HepG2 (cell line): ENCODE data around the gene CCNB1IP1. TPM values are rescaled to one million over a fixed set of nuclear protein-coding genes. Genes with fewer than 3 reads are reported as not detected.

Experiments
- CHD4 ChIP-seq: fragments of 200-600 bp; sonication (generic); IDR thresholded peaks from 2 replicates; pipeline ENCODE4 v1.7.0; 2017; ENCODE audit warnings: mild to moderate bottlenecking, low read length, borderline replicate concordance
- GTF3A ChIP-seq: sonication (generic); formaldehyde crosslinking; conservative IDR thresholded peaks from 2 replicates; pipeline ENCODE4 v1.4.0; 2020; ENCODE audit warnings: mild to moderate bottlenecking, missing genetic modification reagents
- MBNL3 ChIP-seq: fragments of 250-450 bp; sonication (Bioruptor Pico); conservative IDR thresholded peaks from 2 replicates; pipeline ENCODE4 v1.8.0; 2022; ENCODE audit warnings: mild to moderate bottlenecking, inconsistent platforms
- MEF2D ChIP-seq: sonication (generic); formaldehyde crosslinking; IDR thresholded peaks from 2 replicates; pipeline ENCODE4 v1.5.1; 2020; ENCODE audit warnings: mild to moderate bottlenecking, missing genetic modification reagents
- NCOA2 ChIP-seq: sonication (generic); formaldehyde crosslinking; IDR thresholded peaks from 2 replicates; pipeline ENCODE4 v1.8.0; 2022; ENCODE audit warnings: inconsistent platforms
- PCBP2 ChIP-seq: fragments of 200-400 bp; formaldehyde crosslinking; optimal IDR thresholded peaks from 2 replicates; pipeline ENCODE3; 2018; ENCODE audit warnings: low read length, low read depth; ENCODE audit not compliant: poor library complexity, severe bottlenecking
- STAT5B ChIP-seq: sonication (generic); formaldehyde crosslinking; IDR thresholded peaks from 2 replicates; pipeline ENCODE4 v1.4.0; 2020; ENCODE audit warnings: missing genetic modification reagents
- ZMYM3 ChIP-seq: sonication (generic); formaldehyde crosslinking; IDR thresholded peaks from 2 replicates; pipeline ENCODE4 v1.5.1; 2020; ENCODE audit warnings: mild to moderate bottlenecking, missing genetic modification reagents
- ZNF136 ChIP-seq: sonication (generic); formaldehyde crosslinking; IDR thresholded peaks from 2 replicates; pipeline ENCODE4 v1.8.1; 2022; ENCODE audit warnings: low read depth, mild to moderate bottlenecking, moderate library complexity, missing genetic modification reagents
- ZNF367 ChIP-seq: sonication (generic); formaldehyde crosslinking; IDR thresholded peaks from 2 replicates; pipeline ENCODE4 v1.4.0; 2020; ENCODE audit warnings: missing genetic modification reagents, borderline replicate concordance
- ZNF572 ChIP-seq: sonication (generic); formaldehyde crosslinking; IDR thresholded peaks from 2 replicates; pipeline ENCODE4 v1.5.1; 2020; ENCODE audit warnings: mild to moderate bottlenecking, missing genetic modification reagents
- ZSCAN30 ChIP-seq: sonication (generic); formaldehyde crosslinking; IDR thresholded peaks from 2 replicates; pipeline ENCODE4 v1.5.0; 2020; ENCODE audit warnings: mild to moderate bottlenecking, missing genetic modification reagents
- polyA plus RNA-seq, 8 experiments: library from polyadenylated mRNA; depleted of rRNA in 3 of 8; stranded (reverse) in 7 of 8; unstranded in 1 of 8; fragments of >200 nt; fragmentation: Illumina TruSeq in 4 of 8; extraction: Trizol in 4 of 8; gene quantifications; 2 replicates each; pipeline versions ENCODE4 v1.2.1 to v1.2.3, GENCODE V29; 2011 to 2016; ENCODE audit warnings: low read depth in 4 of 8, missing spikeins in 1 of 8, mixed read lengths in 1 of 8; ENCODE audit not compliant: insufficient read depth in 1 of 8
- total RNA-seq, 5 experiments: library from RNA; depleted of rRNA; stranded (reverse); fragments of >200 nt; fragmentation: Illumina TruSeq; extraction: Trizol; gene quantifications; 2 replicates each; pipeline ENCODE4 v1.2.3, GENCODE V29; 2016; ENCODE audit warnings: low read depth in 1 of 5
- TF ChIP-seq, protein P1 (sequence below): sonication (generic); formaldehyde crosslinking; IDR thresholded peaks from one replicate; pipeline ENCODE4 v1.5.1; 2020; ENCODE audit warnings: mild to moderate bottlenecking, missing genetic modification reagents; ENCODE audit errors: not compliant biosample characterization
- TF ChIP-seq, protein P2 (sequence below): fragments of 450-650 bp; IDR thresholded peaks from 2 replicates; pipeline ENCODE4 v1.6.1; 2017
- TF ChIP-seq, protein P3 (sequence below): sonication (generic); formaldehyde crosslinking; IDR thresholded peaks from 2 replicates; pipeline ENCODE4 v1.4.0; 2020; ENCODE audit warnings: missing genetic modification reagents
- TF ChIP-seq, protein P4 (sequence below): sonication (generic); formaldehyde crosslinking; IDR thresholded peaks from 2 replicates; pipeline ENCODE4 v1.8.1; 2023; ENCODE audit warnings: mild to moderate bottlenecking, moderate library complexity, missing genetic modification reagents

CCNB1IP1 gene
- total and polyA plus RNA-seq, 2 of the 13 experiments (the other 11 are each of a cell fraction or from before 2014, with no cell fraction given), result 98.3 to 125 TPM

DNA sequence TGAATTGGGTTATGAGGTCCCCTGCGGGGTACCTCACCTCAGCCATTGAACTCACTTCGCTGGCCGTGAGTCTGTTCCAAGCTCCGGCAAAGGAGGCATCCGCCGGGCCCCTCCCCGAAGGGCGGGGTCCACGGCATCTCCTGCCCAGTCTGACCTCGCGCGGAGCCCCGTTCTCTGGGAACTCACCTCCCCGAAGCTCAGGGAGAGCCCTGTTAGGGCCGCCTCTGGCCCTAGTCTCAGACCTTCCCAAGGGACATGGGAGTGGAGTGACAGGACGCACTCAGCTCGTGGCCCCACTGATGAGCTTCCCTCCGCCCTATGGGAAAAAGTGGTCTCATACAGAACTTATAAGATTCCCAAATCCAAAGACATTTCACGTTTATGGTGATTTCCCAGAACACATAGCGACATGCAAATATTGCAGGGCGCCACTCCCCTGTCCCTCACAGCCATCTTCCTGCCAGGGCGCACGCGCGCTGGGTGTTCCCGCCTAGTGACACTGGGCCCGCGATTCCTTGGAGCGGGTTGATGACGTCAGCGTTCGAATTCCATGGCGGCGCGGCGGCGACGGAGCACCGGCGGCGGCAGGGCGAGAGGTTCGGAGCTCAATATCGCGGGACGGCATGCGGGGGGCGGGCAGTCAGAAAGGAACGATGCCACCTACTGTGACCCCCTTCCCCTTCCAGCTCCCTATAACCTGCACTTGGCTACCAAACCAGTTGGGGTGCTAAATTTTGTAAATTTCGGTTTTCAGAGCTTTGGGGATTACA, 10.2 kb upstream of the CCNB1IP1 start, which contains the start of gene PARP2 (continued):
- TF ChIP-seq, protein P1, sequence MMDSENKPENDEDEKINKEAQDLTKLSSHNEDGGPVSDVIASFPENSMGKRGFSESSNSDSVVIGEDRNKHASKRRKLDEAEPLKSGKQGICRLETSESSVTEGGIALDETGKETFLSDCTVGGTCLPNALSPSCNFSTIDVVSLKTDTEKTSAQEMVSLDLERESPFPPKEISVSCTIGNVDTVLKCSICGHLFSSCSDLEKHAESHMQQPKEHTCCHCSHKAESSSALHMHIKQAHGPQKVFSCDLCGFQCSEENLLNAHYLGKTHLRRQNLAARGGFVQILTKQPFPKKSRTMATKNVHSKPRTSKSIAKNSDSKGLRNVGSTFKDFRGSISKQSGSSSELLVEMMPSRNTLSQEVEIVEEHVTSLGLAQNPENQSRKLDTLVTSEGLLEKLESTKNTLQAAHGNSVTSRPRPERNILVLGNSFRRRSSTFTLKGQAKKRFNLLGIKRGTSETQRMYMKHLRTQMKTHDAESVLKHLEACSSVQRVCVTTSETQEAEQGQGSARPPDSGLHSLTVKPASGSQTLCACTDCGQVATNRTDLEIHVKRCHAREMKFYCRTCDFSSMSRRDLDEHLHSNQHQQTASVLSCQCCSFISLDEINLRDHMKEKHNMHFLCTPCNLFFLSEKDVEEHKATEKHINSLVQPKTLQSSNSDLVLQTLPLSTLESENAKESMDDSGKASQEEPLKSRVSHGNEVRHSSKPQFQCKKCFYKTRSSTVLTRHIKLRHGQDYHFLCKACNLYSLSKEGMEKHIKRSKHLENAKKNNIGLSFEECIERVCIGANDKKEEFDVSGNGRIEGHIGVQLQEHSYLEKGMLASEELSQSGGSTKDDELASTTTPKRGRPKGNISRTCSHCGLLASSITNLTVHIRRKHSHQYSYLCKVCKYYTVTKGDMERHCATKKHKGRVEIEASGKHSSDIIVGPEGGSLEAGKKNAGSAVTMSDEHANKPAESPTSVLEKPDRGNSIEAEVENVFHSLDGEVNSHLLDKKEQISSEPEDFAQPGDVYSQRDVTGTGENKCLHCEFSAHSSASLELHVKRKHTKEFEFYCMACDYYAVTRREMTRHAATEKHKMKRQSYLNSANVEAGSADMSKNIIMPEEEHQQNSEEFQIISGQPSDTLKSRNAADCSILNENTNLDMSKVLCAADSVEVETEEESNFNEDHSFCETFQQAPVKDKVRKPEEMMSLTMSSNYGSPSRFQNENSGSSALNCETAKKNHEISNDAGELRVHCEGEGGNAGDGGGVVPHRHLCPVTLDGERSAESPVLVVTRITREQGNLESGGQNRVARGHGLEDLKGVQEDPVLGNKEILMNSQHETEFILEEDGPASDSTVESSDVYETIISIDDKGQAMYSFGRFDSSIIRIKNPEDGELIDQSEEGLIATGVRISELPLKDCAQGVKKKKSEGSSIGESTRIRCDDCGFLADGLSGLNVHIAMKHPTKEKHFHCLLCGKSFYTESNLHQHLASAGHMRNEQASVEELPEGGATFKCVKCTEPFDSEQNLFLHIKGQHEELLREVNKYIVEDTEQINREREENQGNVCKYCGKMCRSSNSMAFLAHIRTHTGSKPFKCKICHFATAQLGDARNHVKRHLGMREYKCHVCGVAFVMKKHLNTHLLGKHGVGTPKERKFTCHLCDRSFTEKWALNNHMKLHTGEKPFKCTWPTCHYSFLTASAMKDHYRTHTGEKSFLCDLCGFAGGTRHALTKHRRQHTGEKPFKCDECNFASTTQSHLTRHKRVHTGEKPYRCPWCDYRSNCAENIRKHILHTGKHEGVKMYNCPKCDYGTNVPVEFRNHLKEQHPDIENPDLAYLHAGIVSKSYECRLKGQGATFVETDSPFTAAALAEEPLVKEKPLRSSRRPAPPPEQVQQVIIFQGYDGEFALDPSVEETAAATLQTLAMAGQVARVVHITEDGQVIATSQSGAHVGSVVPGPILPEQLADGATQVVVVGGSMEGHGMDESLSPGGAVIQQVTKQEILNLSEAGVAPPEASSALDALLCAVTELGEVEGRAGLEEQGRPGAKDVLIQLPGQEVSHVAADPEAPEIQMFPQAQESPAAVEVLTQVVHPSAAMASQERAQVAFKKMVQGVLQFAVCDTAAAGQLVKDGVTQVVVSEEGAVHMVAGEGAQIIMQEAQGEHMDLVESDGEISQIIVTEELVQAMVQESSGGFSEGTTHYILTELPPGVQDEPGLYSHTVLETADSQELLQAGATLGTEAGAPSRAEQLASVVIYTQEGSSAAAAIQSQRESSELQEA (CRISPR knock-in tag), result no peak
- peak; percentile 91 for TF ChIP-seq MEF2D
- TF ChIP-seq STAT5B, result no peak; the same call in 1 of the 2 replicates
- TF ChIP-seq, protein P2, sequence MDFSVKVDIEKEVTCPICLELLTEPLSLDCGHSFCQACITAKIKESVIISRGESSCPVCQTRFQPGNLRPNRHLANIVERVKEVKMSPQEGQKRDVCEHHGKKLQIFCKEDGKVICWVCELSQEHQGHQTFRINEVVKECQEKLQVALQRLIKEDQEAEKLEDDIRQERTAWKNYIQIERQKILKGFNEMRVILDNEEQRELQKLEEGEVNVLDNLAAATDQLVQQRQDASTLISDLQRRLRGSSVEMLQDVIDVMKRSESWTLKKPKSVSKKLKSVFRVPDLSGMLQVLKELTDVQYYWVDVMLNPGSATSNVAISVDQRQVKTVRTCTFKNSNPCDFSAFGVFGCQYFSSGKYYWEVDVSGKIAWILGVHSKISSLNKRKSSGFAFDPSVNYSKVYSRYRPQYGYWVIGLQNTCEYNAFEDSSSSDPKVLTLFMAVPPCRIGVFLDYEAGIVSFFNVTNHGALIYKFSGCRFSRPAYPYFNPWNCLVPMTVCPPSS, result no peak
- peak; percentile 91; the same call in 1 of the 2 replicates for TF ChIP-seq ZNF136 (CRISPR knock-in tag)
- TF ChIP-seq, protein P3, sequence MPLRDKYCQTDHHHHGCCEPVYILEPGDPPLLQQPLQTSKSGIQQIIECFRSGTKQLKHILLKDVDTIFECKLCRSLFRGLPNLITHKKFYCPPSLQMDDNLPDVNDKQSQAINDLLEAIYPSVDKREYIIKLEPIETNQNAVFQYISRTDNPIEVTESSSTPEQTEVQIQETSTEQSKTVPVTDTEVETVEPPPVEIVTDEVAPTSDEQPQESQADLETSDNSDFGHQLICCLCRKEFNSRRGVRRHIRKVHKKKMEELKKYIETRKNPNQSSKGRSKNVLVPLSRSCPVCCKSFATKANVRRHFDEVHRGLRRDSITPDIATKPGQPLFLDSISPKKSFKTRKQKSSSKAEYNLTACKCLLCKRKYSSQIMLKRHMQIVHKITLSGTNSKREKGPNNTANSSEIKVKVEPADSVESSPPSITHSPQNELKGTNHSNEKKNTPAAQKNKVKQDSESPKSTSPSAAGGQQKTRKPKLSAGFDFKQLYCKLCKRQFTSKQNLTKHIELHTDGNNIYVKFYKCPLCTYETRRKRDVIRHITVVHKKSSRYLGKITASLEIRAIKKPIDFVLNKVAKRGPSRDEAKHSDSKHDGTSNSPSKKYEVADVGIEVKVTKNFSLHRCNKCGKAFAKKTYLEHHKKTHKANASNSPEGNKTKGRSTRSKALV (CRISPR knock-in tag), result peak; percentile 95
- TF ChIP-seq NCOA2 (CRISPR knock-in tag), result 0 out of 2 replicates have a peak, but pooled peaks have one; percentile 33
- TF ChIP-seq, protein P4, sequence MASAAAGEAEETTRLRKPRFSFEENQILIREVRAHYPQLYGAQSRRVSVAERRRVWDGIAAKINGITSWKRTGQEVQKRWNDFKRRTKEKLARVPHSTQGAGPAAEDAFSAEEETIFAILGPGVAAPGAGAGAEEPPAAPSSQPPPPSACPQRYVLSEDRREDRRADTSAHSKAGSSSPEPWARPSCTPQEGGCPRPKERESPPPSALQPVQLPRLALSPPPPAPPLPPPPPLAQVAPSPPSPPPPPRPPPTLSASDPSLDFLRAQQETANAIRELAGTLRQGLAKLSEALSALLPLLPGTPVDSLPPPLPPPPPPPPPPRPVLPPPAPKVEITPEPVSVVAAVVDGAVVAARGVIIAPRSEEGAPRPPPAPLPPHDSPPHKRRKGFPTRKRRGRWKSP (CRISPR knock-in tag), result peak; percentile 90
- no peak for TF ChIP-seq MBNL3 (CRISPR knock-in tag)
- peak; percentile 46; the same call in 1 of the 2 replicates for TF ChIP-seq ZSCAN30 (CRISPR knock-in tag)
- TF ChIP-seq ZNF572, result peak; percentile 90; the same call in 1 of the 2 replicates
- TF ChIP-seq ZNF367 (CRISPR knock-in tag), result no peak
- TF ChIP-seq CHD4, result no peak
- no peak; the same call in 1 of the 2 replicates for TF ChIP-seq ZMYM3
- TF ChIP-seq GTF3A, result 0 out of 2 replicates have a peak, but pooled peaks have one; percentile 58
- no peak for TF ChIP-seq PCBP2
